Calu3 (cell line): Measurements from ENCODE around the gene CDYL2. TPM values are rescaled to one million over a fixed set of nuclear protein-coding genes. Genes with fewer than 3 reads are reported as not detected.
"Not testable (repeated sequence)": the region's sequence is repeated elsewhere in the genome, so short reads cannot be mapped to it uniquely, and the experiment has no call there.

Experiments used
- BruUV-seq: library from RNA; stranded (reverse); fragments of 400-500 nt; replicated peaks from 2 replicates; lab custom pipeline; 2021; lab: Mats Ljungman, UMichigan
- CTCF ChIA-PET: fragments of 300-600 bp; sonication (Branson Sonifier 250); formaldehyde crosslinking; loops from one replicate; lab custom pipeline; 2022; ENCODE audit warnings: antibody characterized with exemption; lab: Charles Lee
- DNase-seq: peaks from one replicate; pipeline ENCODE4 v3.0.0; 2022
- H3K27ac Mint-ChIP-seq: one replicate; pipeline ENCODE4 v1.8.0; 2022; ENCODE audit warnings: mixed read lengths; ENCODE audit not compliant: unreplicated experiment
- H3K27me3 Mint-ChIP-seq: one replicate; pipeline ENCODE4 v1.8.0; 2022; ENCODE audit warnings: mixed read lengths; ENCODE audit not compliant: unreplicated experiment
- H3K36me3 Mint-ChIP-seq: one replicate; pipeline ENCODE4 v1.8.0; 2022; ENCODE audit warnings: mild to moderate bottlenecking, moderate library complexity, mixed read lengths; ENCODE audit not compliant: insufficient read depth, unreplicated experiment
- H3K4me1 Mint-ChIP-seq: one replicate; pipeline ENCODE4 v1.8.0; 2022; ENCODE audit warnings: mild to moderate bottlenecking, low read depth, mixed read lengths; ENCODE audit not compliant: unreplicated experiment
- H3K4me3 Mint-ChIP-seq: one replicate; pipeline ENCODE4 v1.8.0; 2022; ENCODE audit warnings: mild to moderate bottlenecking, low read depth, moderate library complexity, mixed read lengths; ENCODE audit not compliant: unreplicated experiment
- H3K9me3 Mint-ChIP-seq: one replicate; pipeline ENCODE4 v1.8.0; 2022; ENCODE audit warnings: low read depth, mixed read lengths; ENCODE audit not compliant: unreplicated experiment
- CTCF ChIP-seq: fragments of 200-600 bp; IDR thresholded peaks from one replicate; pipeline ENCODE4 v1.8.0; 2022; ENCODE audit warnings: antibody characterized with exemption; ENCODE audit not compliant: unreplicated experiment
- intact Hi-C: fragments of 100-400 bp; cut with micrococcal nuclease; formaldehyde crosslinking; loops from one replicate; pipeline ENCODE4 v1.10.0; 2022; ENCODE audit not compliant: unreplicated experiment
- total RNA-seq: library from RNA; stranded (reverse); gene quantifications from 2 replicates; pipeline ENCODE4 v1.2.3, GENCODE V29; 2022

CDYL2 gene
- total RNA-seq, 1 experiment from 2014 or later = 1.0 TPM

- no peak for DNase-seq
- CTCF ChIA-PET = no interaction called here
Observed at GRCh38 chr16:80738521-80738920, 65.9 kb downstream of the CDYL2 start.

GRCh38 chr16:80735846-80736245, 68.6 kb downstream of the CDYL2 start:
- CTCF ChIA-PET = no interaction called here
- no TSS peak for BruUV-seq
- peaks cover 3% of the 10 kb centered on the region for H3K9me3 Mint-ChIP-seq
- H3K36me3 Mint-ChIP-seq = no peaks in the 10 kb centered on the region
- H3K27ac Mint-ChIP-seq = no peak overlapping the region
- intact Hi-C loops = no loop called here
- DNase-seq = no peak
- H3K4me3 Mint-ChIP-seq = no peak overlapping the region
- peaks cover 35% of the 10 kb centered on the region for H3K27me3 Mint-ChIP-seq
- TF ChIP-seq CTCF = no peak
- no peaks in the 10 kb centered on the region for H3K4me1 Mint-ChIP-seq

More at GRCh38 chr16:80738521-80738920, 65.9 kb downstream of the CDYL2 start:
- Mint-ChIP-seq H3K36me3 (no peaks in the 10 kb centered on the region), H3K4me1 (no peaks in the 10 kb centered on the region), H3K27ac (no peak overlapping the region), H3K9me3 (peaks cover 10% of the 10 kb centered on the region), H3K4me3 (no peak overlapping the region), H3K27me3 (peaks cover 20% of the 10 kb centered on the region)
- no TSS peak for BruUV-seq
- intact Hi-C loops = no loop called here
- TF ChIP-seq CTCF = no peak

DNA sequence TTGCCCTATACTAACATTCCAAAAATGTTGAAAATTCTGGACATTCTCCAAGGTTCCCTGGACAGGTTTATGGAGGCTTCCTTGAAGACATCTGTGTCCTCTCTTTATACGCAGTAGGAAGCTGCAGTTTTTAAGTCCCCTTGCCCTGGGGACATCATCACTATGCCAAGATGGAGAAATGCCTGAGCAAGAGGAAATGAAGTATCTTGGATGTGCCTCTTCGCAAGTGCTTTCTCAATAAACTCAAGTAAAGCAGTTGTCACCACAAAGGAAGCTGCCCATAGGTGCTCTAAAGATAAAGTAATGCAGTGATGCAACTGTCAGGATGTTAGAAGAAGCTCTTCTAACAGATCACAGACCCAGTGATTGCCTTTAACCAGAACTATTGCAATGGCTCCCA, 71.0 kb downstream of the CDYL2 start:
- H3K27me3 Mint-ChIP-seq = peaks cover 35% of the 10 kb centered on the region
- no peak for DNase-seq
- no peak overlapping the region for H3K27ac Mint-ChIP-seq
- H3K4me1 Mint-ChIP-seq = no peaks in the 10 kb centered on the region
- H3K36me3 Mint-ChIP-seq = no peaks in the 10 kb centered on the region
- BruUV-seq = no TSS peak
- intact Hi-C loops = no loop called here
- CTCF ChIA-PET = no interaction called here
- no peaks in the 10 kb centered on the region for H3K9me3 Mint-ChIP-seq
- no peak for TF ChIP-seq CTCF
- H3K4me3 Mint-ChIP-seq = no peak overlapping the region

DNA sequence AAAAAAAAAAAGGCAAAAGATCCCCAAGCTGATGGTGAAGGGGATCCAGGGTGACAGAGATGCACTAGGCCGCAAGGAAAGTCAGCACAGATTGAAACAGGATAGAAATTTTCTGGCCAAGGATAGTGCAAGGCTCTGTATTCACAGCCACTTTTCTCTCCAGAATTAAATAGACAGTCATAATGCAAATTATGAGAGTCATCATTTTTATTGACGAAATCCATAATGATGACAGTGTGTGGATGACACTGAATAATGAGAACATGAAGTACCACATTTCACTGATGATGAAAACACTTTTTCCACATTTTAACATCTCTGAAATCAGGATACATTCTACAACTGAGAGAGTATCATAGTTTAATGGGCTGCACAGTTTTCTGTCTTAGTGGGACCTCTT, 72.5 kb downstream of the CDYL2 start:
- DNase-seq = no peak
- Mint-ChIP-seq H3K27ac (no peak overlapping the region), H3K9me3 (no peaks in the 10 kb centered on the region), H3K36me3 (no peaks in the 10 kb centered on the region), H3K27me3 (peaks cover 35% of the 10 kb centered on the region), H3K4me3 (no peak overlapping the region), H3K4me1 (no peaks in the 10 kb centered on the region)
- CTCF ChIA-PET = no interaction called here
- BruUV-seq = no TSS peak
- intact Hi-C loops = no loop called here
- TF ChIP-seq CTCF = no peak

DNA sequence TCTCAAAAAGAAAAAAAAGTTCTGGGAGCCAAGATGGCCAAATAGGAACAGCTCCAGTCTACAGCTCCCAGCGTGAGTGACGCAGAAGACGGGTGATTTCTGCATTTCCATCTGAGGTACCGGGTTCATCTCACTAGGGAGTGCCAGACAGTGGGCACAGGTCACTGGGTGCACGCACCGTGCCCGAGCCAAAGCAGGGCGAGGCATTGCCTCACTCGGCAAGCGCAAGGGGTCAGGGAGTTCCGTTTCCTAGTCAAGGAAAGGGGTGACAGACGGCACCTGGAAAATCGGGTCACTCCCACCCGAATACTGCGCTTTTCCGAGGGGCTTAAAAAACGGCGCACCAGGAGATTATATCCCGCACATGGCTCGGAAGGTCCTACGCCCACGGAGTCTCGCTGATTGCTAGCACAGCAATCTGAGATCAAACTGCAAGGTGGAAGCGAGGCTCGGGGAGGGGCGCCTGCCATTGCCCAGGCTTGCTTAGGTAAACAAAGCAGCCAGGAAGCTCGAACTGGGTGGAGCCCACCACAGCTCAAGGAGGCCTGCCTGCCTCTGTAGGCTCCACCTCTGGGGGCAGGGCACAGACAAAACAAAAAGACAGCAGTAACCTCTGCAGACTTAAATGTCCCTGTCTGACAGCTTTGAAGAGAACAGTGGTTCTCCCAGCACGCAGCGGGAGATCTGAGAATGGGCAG, 77.2 kb downstream of the CDYL2 start:
- peaks cover 38% of the 10 kb centered on the region for H3K27me3 Mint-ChIP-seq
- H3K4me3 Mint-ChIP-seq, H3K9me3 Mint-ChIP-seq, H3K36me3 Mint-ChIP-seq, BruUV-seq, H3K27ac Mint-ChIP-seq, intact Hi-C loops, CTCF ChIA-PET, H3K4me1 Mint-ChIP-seq, DNase-seq: not testable (repeated sequence)
